Dermis blood vessel endothelial cell (primary cell): ENCODE measurements around the gene HNRNPC. TPM values are rescaled to one million over a fixed set of nuclear protein-coding genes. Genes with fewer than 3 reads are reported as not detected.
"Not testable (repeated sequence)": the region's sequence is repeated elsewhere in the genome, so short reads cannot be mapped to it uniquely, and the experiment has no call there.

Experiments used
- DNase-seq: peaks from one replicate; pipeline ENCODE4 v3.0.0; 2010
- total RNA-seq: library from RNA; depleted of rRNA; stranded (reverse); fragments of >200 nt; gene quantifications from 2 replicates; pipeline ENCODE4 v1.2.3, GENCODE V29; 2014

Gene HNRNPC
- total RNA-seq, 1 donor from 2014 or later = 601 TPM

DNA sequence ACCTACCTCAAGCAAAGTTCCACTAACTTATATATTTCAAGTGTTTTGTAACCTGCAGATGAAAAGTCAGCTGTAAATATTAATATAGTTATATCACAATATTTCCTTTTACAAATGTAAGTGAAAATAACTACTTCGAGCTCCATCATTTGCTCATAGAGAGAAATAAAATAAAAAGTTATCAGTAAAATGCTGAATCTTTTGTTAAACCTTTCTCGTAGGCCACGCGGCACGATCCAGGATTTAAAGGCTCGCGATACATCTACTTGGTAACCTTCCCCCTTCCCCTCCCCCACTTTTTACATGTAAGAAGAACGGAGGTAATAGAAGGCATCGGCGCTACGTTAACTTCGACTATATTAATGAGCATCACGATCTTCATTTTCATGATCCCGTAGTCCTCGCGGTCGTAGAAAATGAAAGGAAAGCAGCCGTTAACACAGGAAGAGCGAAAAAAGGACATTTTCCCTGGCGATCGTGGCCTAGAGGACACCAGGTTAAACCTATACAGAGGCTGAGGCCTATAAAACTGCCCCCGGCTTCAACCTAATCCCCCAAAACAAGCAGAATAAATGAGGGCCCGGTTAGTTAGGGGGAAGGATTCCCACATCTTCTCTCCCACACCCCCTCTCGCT, 508 bp downstream of the HNRNPC start:
- peak; percentile 83 for DNase-seq

DNA sequence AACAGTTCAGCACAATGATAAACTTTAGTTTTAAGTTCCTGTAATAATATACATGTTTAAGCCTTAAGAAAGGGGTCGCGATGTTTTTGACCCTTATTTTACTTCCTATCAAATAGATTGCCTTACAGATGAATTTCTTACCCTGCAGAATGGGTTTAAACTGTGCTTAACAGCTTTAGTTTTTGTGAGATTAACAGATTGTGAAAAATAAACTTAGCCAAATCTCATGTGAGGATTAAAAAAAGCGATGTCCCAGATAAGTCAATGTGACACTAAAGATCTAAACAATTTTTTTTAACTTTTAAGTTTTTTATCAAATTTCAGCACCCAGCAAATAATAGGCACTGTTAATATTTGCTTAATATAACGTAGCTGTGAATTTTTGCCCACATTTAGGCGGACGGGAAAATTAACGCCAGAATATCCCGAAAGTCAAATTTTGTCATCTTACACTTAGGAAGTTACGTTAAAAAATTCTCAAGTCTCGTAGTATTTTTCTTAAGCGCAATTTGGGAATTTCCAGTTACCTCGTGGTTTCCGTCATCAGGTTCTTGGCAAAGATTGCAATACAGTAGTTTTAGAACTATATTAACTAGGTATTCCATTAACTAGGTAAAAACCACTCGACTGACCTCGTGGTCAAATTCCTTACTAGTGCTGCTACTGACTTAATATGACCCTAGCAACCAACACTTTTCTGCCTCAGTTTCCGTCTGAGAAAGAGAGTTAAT, 1.2 kb downstream of the HNRNPC start:
- peak; percentile 42 for DNase-seq

GRCh38 chr14:21267431-21267845, 1.8 kb downstream of the HNRNPC start:
- DNase-seq = peak; percentile 17

DNA sequence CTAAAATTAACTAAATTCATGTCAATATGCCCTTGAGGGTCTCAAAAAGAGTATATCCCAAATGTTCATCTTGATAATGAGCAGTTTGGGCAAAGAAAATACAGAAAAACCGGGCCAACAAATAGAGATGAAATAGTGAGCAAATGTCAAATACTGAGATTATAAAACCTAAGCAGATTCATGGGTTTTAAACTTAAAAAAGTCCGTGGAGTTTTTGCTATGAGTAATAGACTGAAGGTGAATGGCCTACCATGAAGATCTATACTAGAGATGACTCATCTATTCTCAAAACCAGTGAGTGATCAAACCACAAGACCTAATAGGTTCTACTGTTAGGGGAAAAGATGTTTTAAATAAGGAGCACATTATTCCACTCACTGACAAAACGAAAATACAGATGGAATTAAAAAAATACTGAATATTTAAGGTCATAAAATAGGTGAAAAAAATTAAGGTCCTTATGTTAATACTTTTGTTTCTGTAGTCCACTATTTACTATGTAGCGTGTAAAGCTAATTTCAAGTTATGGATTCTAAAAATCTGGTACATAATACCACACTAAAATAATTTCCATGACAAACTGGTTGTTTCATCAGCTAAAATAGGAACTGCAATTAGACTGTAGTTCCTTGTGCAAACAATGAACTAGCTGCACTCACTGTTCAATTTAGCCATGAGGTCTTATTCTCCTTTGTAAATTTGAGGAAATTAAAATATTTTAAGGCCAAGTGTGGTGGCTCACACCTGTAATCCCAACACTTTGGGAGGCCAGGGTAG, 5.0 kb downstream of the HNRNPC start:
- peak; percentile 59 for DNase-seq

GRCh38 chr14:21263284-21264024, 5.8 kb downstream of the HNRNPC start:
- no peak for DNase-seq

GRCh38 chr14:21262410-21262809, 6.8 kb downstream of the HNRNPC start:
- no peak for DNase-seq

DNA sequence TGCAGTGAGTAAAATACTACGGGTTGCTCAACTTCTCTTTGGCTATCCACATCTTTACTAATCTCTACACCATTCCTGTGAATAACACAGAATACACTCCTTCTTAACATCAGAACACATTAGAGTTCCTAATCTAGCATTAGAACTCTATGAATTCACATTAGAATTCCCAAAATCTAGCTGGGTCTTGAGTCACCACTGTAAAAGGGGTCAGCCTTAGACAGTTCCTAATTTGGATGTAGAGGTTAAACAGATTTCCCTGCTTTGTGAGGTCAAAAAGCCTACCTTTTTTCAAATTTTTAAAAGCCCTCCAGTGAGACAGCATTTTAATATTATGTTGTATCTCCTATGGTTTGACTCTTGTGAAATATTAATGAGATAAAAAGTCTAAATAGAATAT, 7.4 kb downstream of the HNRNPC start:
- DNase-seq = no peak

DNA sequence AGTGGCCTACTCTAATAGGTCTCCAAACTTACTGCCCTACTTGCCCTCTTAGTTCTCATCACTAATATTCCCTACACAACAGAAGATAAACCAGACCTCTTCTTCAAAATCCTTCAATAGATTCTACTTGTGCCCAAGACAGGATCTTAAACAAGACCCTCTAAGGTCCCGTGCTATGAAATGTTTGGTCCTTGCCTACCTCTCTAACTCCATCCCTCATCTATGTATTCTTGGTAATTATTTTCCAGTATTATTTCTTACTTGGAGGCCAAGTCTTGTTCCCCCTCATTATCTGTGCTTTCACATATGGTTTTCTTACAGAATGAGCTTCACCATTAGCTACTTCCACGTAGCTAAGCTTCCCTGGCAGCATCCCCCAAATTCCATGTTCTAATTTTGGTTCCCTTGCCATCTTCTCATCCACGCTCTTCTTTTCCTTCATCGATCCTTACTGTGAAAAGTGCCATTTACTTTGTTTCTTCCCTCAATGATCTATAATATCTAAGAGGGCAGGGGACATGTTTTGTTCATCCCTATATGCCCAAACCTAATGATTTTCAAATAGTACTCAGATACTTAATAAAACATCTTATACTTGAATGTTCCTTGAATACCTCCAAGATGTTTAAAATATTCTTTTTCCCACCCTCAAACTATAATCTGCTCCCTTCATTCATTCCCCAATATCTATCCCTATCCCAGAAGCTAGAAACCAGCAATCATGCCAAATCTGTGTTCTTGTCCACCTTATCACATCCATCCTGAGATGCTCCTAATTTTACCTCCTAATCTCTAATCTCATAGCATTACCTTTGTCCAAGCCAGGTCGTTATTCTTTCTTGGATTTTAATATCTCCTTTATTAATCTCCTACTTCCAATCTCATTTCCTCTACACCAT, 10.1 kb downstream of the HNRNPC start:
- no peak for DNase-seq

DNA sequence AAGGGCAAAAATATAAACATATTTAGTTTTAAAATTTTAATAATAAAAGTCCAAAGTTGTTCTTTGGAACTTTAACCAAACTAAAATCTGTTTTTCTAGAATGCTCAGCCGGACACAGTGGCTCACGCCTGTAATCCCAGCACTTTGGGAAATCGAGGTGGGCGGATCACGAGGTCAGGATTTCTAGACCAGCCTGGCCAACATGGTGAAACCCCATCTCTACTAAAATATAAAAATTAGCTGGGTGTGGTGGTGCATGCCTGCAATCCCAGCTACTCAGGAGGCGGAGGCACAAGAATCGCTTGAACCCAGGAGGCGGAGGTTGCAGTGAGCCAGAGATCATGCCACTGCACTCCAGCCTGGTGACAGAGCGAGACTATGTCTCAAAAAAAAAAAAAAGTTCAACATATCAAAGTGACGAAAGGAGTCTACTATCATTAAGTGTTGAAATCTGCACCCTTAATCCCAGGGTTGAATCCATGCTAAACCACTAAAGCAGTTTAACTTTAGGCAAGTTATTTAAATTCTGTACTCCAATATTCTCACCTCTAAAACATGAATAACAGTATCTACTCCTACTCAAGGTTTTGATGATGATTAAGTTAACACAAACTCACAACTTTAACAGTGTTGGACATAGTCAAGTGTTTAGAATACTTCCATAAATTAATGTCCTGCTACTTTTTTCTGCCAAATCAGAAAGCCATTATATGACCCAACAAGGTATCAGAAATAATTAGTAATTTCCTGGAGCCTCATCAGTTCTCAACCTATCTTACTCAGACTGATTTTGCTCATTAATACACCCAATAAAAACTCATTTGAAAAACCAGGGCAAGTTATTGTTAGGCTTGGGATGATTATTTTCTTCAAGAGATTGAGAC, 11.0 kb downstream of the HNRNPC start:
- DNase-seq = no peak

DNA sequence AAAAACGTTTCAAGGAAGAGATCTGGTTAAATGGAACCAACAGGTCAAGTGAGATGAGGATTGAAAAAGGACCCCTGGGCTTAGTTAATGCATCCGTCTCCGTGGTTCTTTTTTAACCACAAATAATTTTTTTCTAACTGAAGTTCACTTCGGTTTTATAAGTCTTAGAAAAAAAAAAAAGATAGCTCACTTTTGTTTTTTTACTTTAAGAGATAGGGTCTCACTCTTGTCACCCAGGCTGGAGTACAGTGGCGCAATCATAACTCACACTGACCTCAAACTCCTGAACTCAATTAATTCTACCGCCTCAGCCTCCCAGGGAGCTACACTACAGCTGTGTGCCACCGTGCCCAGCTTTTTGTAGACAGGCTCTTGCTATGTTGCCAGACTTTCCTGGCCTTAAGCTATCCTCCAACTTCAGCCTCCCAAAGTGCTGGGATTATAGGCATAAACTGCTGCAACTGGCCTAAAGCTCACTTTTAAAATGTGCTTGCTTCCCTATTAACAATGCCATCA, 11.8 kb downstream of the HNRNPC start:
- DNase-seq = no peak

- DNase-seq = no peak
Observed at GRCh38 chr14:21256539-21257393, 12.5 kb downstream of the HNRNPC start.

DNA sequence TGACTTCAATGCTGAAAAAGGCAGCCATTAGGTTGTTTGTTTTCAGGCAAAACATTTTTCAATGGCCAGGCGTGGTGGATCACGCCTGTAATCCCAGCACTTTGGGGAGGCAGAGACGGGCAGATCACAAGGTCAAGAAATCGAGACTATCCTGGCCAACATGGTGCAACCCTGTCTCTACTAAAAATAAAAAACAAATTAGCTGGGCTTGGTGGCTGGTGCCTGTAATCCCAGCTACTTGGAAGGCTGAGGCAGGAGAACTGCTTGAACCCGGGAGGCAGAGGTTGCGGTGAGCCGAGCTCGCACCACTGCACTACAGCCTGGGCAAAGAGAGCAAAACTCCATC, 13.2 kb downstream of the HNRNPC start:
- DNase-seq = not testable (repeated sequence)

DNA sequence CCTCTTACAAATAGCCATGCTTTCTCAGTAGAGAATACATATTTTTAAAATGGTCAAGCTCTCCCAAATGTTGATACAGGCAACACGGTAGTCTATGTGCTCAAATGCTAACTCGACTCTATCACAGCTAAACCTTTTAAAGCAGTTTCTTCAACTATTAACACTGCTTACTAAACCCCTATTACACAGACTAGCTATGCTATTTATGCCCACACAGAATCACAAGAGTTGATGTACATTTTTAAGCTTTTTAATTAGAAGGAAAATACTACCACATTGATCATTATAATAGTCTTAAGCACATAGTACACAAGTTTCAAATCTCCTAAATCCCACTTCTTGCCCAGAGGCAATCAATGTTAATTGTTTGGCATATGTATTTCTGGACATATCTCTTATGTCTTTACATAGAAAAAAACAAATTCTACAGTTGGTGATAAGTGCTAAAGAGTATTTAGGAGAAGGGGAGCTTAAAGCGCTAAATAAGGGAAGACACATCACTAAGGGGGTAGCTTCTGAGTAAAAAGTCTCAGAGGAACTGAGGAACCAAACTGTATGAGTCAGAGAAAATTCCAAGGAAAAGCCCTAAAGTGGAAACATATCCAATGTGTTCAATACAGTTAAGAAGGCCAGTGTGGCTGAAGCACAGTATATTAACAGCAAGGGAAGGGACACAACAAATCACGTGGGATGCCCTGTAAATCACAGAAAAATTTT, 13.7 kb downstream of the HNRNPC start:
- DNase-seq = peak; percentile 40

- no peak for DNase-seq
Observed at GRCh38 chr14:21252149-21252548, 17.1 kb downstream of the HNRNPC start.

DNA sequence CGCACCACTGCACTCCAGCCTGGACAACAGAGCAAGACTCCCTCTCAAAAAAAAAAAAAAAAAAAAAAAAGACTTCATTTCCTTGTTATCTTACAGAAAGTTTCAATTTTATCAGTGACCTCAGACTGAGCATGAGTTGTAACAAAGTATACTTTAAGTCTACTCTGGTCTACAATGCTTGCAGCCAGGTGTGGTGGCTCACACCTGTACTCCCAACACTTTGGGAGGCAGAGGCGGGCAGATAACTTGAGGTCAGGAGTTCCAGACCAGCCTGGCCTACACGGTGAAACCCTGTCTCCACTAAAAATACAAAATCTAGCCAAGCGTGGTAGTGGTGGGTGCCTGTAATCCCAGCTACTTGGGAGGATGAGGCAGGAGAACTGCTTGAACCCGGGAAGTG, 18.0 kb downstream of the HNRNPC start:
- DNase-seq = no peak

DNA sequence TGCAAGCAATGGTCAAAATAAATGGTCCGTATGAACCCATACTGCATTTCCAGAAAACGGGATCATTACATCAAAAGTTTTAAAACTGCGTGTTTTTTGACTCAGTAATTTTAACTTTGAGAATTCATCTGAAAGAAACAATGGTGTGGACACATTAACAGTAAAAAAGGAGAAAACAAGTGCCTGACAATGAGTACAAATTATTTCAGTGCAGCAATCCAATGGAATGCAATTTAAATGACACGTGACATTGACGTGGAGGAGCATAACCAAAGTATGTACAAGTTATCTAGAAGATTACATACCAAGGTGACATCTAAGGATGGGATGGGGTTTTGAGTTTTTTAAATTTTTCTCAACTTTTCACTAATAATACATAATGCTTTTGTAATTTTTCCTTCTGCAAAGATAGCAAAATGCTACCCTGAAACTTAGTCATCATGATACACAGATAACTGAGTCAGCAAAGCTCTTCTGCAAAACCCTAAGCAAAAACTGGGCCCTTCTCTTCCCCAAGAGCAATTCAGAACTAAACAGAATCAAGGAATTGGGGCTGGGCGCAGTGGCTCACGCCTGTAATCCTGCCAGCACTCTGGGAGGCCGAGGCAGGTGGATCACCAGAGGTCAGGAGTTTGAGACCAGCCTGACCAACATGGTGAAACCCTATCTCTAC, 20.4 kb downstream of the HNRNPC start:
- DNase-seq = no peak

DNA sequence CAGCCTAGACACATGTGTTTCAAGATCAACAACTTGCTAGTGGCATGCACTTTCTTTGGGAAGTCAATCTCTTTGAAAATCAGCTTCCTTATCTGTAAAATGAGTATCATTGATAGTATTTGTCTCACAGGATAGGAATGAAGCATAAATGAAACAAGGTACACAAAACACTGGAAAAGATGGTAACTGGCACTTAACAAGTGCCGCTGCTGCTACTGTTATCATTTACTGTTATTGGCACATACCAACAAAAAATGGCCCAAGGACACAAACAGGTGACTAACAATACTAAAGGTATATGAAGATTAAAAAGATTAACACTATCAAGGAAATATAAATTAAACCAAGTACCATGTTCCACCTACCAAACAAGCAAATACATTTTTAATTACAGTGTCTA, 20.9 kb downstream of the HNRNPC start:
- DNase-seq = no peak

DNA sequence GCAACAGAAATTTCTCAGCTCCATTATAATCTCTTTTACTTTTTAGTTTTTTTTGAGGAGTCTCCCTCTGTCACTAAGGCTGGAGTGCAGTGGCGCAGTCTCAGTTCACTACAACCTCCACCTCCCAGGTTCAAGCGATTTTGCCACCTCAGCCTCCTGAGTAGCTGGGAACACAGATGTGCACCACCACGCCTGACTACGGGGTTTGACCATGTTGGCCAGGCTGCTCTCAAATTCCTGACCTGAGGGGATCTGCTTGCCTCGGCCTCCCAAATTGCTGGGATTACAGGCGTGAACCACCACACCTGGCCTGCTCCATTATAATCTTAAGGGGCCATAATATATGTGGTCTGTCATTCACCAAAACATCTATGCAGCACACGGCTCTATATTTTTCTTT, 23.4 kb downstream of the HNRNPC start:
- DNase-seq = no peak
